LNCaP clone FGC (cell line): ENCODE data around the gene SESN2.

Source experiments
- DNase-seq: peaks from one replicate; pipeline ENCODE4 v3.0.0-alpha.2; 2011; ENCODE audit warnings: low read depth
- H3K4me3 ChIP-seq: 2 replicates; pipeline ENCODE4 v1.5.1; 2011; ENCODE audit warnings: mild to moderate bottlenecking, low read depth, low read length, control low read depth
- CTCF ChIP-seq: IDR thresholded peaks from 2 replicates; pipeline ENCODE4 v1.5.1; 2012; ENCODE audit warnings: mild to moderate bottlenecking; ENCODE audit not compliant: control insufficient read depth, insufficient read depth; ENCODE audit errors: extremely low read depth

SESN2 gene

GRCh38 chr1:28243685-28244311, 15.5 kb upstream of the SESN2 start:
- no peak for DNase-seq
- no peak overlapping the region for H3K4me3 ChIP-seq
- TF ChIP-seq CTCF, result no peak

GRCh38 chr1:28244549-28245251, 14.6 kb upstream of the SESN2 start:
- H3K4me3 ChIP-seq, result no peak overlapping the region
- no peak for TF ChIP-seq CTCF
- DNase-seq, result no peak

GRCh38 chr1:28246427-28246832, 12.9 kb upstream of the SESN2 start:
- DNase-seq, result no peak
- H3K4me3 ChIP-seq, result peak overlapping the region; percentile 64
- no peak for TF ChIP-seq CTCF

DNA sequence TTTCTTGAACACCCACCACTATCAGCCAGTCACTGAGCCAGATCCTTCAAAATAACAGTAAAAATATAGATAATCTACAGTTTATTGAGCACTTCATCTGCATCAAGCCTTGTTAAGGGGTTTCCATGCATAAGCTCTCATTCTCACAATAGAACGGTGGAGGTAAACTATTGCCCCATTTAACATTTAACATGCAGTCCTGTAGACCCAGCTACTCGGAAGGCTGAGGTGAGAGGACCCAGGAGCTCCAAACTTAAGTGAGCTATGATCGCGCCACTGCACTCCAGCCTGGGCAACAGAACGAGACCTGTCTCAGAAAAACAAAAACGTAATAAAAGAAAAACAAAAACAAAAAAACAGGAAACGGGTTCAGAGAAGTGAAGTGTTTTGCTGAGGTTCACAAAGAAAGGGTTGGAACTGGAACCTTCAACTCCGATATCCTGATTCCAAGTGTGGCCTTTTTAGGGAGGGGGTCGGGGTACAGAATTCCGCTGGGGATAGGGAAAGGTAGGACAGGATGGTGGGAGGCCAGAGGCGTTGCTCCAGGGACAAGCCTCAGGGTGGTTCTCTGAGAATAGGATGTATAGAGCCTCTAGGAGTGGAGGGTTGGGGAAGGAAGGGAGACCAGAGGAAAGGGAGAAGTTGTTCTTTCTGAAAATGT, 11.6 kb upstream of the SESN2 start:
- H3K4me3 ChIP-seq, result peak overlapping the region; percentile 64
- no peak for TF ChIP-seq CTCF
- no peak for DNase-seq

DNA sequence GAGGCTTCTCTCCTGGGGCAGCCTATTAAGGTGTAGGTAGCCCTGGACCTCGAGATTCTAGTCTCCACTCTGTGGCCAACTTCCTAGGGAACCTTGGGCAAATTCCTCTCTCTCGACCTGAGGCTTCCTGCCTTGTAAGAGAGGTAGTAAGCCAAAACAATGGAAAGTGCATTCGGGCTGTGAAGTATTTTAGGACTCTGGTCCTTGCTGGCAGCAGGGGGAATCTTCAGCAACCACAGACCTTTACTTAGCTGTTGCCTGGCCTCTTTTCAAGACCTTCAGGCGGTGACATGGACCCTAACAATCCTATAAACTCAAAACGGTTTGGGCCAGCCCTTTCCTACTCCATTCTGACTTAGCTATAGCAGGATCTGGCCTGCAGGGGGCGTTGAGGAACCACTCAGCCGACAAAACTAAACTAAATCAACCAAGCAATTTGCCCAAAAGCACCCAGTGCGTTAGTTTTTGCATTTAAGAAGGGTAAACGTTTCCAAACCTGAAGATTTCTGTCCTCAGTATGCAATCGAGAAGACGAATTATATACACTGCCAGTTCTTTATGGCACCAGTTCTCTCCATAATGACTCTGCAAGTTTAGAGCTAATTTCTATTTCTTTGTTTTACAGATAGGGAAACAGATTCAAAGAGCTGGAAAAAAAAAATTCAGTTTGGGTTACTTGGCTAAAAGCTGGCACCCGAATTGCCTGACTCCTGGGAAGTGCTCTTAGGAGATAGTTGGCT, 10.9 kb upstream of the SESN2 start:
- DNase-seq, result no peak
- TF ChIP-seq CTCF, result peak; percentile 89
- H3K4me3 ChIP-seq, result peak overlapping the region; percentile 28

GRCh38 chr1:28249013-28249865, 10.1 kb upstream of the SESN2 start:
- peak overlapping the region; percentile 28 for H3K4me3 ChIP-seq
- no peak for TF ChIP-seq CTCF

More at GRCh38 chr1:28249013-28249865, 10.1 kb upstream of the SESN2 start:
- peak; percentile 97 for DNase-seq
